Measurements from ENCODE around the gene FOXP4.

DNA sequence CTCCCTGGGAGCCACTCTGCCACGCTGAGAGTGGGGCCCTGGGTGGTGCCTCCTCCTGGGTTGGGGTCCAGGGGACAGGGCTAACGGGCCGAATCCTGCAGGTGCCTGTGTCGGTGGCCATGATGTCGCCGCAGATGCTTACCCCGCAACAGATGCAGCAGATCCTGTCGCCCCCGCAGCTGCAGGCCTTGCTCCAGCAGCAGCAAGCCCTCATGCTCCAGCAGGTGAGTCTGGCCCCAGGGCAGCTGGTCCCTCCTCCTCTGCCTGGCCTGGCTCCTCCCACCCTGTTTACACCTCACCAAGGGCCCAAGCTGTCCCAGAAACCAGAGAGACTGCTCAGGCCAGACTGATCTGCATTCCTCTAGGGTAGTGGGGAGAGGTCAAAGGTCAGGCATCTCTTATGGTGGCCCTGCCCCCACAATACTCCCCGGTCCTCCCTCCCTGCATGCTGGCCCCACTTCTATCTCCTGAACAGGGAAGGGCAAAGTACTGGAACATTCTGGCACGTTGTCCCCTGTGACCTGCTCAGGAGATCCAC, 38.6 kb downstream of the FOXP4 start:
- TF ChIP-seq, protein P1, sequence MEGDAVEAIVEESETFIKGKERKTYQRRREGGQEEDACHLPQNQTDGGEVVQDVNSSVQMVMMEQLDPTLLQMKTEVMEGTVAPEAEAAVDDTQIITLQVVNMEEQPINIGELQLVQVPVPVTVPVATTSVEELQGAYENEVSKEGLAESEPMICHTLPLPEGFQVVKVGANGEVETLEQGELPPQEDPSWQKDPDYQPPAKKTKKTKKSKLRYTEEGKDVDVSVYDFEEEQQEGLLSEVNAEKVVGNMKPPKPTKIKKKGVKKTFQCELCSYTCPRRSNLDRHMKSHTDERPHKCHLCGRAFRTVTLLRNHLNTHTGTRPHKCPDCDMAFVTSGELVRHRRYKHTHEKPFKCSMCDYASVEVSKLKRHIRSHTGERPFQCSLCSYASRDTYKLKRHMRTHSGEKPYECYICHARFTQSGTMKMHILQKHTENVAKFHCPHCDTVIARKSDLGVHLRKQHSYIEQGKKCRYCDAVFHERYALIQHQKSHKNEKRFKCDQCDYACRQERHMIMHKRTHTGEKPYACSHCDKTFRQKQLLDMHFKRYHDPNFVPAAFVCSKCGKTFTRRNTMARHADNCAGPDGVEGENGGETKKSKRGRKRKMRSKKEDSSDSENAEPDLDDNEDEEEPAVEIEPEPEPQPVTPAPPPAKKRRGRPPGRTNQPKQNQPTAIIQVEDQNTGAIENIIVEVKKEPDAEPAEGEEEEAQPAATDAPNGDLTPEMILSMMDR (IDR thresholded peaks at IDR 0.05), result no peak
- TF ChIP-seq POLR2A (IDR thresholded peaks at IDR 0.05), result no peak
